ENCODE data around the gene RAB31.

- TF ChIP-seq POLR2A (IDR thresholded peaks at IDR 0.05) (no peak), CTCF (IDR thresholded peaks at IDR 0.05) (no peak)
These were observed 123.1 kb downstream of the RAB31 start for GRCh38 chr18:9831036-9831722.
